Neuron (in vitro differentiated cells): ENCODE data around the gene SAV1.
"Not testable (repeated sequence)": the region's sequence is repeated elsewhere in the genome, so short reads cannot be mapped to it uniquely, and the experiment has no call there.

Source experiments
- H2AFZ ChIP-seq: one replicate; pipeline ENCODE4 v1.6.1; 2013; ENCODE audit warnings: low read depth, mild to moderate bottlenecking, inconsistent platforms, low read length, moderate library complexity
- H3K27me3 ChIP-seq: one replicate; pipeline ENCODE4 v1.6.1; 2013; ENCODE audit warnings: low read length; ENCODE audit not compliant: insufficient read depth
- H3K36me3 ChIP-seq: one replicate; pipeline ENCODE4 v1.6.1; 2013; ENCODE audit warnings: low read length; ENCODE audit not compliant: insufficient read depth
- H3K4me1 ChIP-seq: one replicate; pipeline ENCODE4 v1.6.1; 2013; ENCODE audit warnings: low read length; ENCODE audit not compliant: insufficient read depth
- H3K4me3 ChIP-seq: 2 replicates; pipeline ENCODE4 v1.5.1; 2013; ENCODE audit warnings: mild to moderate bottlenecking, low read length, moderate library complexity
- H3K9me3 ChIP-seq: one replicate; pipeline ENCODE4 v1.6.1; 2013; ENCODE audit warnings: low read length

SAV1 gene

GRCh38 chr14:50657753-50658152 is 10.4 kb downstream of the SAV1 start:
- Histone ChIP-seq H3K36me3 (peaks cover 14% of the 10 kb centered on the region), H3K4me3 (no peak overlapping the region), H2AFZ (no peak overlapping the region), H3K27me3 (no peaks in the 10 kb centered on the region), H3K9me3 (peaks cover 4% of the 10 kb centered on the region), H3K4me1 (peaks cover 5% of the 10 kb centered on the region)

DNA sequence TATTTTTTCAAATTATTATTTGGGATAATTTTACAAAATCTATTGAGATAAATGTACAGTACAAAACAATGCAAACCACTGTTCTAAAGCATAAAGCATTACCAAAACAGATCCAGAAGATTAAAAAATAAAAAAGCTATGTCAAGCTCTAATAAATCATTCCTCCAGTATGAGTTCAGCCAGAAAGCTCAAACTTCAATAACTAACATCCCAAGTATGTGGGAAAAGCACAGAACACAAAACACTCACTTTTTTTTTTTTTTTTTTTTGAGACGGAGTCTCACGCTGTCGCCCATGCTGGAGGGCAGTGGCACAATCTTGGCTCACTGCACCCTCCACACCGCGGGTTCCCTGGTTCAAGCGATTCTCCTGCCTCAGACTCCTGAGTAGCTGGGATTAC is 11.3 kb downstream of the SAV1 start:
- H3K4me3 ChIP-seq: no peak overlapping the region
- peaks cover 14% of the 10 kb centered on the region for H3K36me3 ChIP-seq
- H2AFZ ChIP-seq: no peak overlapping the region
- peaks cover 5% of the 10 kb centered on the region for H3K4me1 ChIP-seq
- no peaks in the 10 kb centered on the region for H3K27me3 ChIP-seq
- H3K9me3 ChIP-seq: peaks cover 4% of the 10 kb centered on the region

GRCh38 chr14:50649691-50650090 is 18.4 kb downstream of the SAV1 start:
- Histone ChIP-seq H3K9me3 (no peaks in the 10 kb centered on the region), H3K36me3 (no peaks in the 10 kb centered on the region), H2AFZ (no peak overlapping the region), H3K4me3 (no peak overlapping the region), H3K4me1 (no peaks in the 10 kb centered on the region), H3K27me3 (no peaks in the 10 kb centered on the region)

GRCh38 chr14:50647753-50648152 is 20.4 kb downstream of the SAV1 start:
- Histone ChIP-seq H3K9me3 (no peaks in the 10 kb centered on the region), H3K36me3 (peaks cover 10% of the 10 kb centered on the region)

DNA sequence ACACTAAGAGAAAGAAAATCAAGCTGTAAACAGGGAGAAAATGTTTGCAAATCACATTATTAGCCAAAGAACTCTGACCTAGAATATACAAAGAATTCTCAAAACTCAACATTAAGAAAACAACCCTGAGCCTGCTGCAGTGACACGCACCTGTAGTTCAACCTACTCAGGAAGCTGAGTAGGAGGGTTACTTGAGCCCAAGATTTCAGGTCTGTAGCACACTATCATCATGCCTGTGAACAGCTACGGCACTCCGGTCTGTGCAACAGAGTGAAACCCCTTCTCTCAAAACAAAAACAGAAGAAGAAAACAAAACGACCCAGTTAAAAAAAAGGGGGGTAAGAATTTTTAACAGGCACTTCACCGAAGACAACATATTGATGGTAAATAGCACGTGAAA is 20.8 kb downstream of the SAV1 start:
- Histone ChIP-seq H3K9me3 (no peaks in the 10 kb centered on the region), H3K4me3 (no peak overlapping the region), H3K36me3 (peaks cover 10% of the 10 kb centered on the region), H2AFZ (no peak overlapping the region), H3K4me1 (no peaks in the 10 kb centered on the region), H3K27me3 (no peaks in the 10 kb centered on the region)

More at GRCh38 chr14:50647753-50648152, 20.4 kb downstream of the SAV1 start:
- no peak overlapping the region for H2AFZ ChIP-seq
- H3K4me1 ChIP-seq: no peaks in the 10 kb centered on the region
- H3K27me3 ChIP-seq: no peaks in the 10 kb centered on the region
- no peak overlapping the region for H3K4me3 ChIP-seq

GRCh38 chr14:50635141-50635540 is 33.0 kb downstream of the SAV1 start:
- Histone ChIP-seq H3K4me1 (no peaks in the 10 kb centered on the region), H2AFZ (no peak overlapping the region), H3K27me3 (no peaks in the 10 kb centered on the region), H3K4me3 (no peak overlapping the region), H3K36me3 (peaks cover 36% of the 10 kb centered on the region), H3K9me3 (peaks cover 2% of the 10 kb centered on the region)

- H3K9me3 ChIP-seq: peaks cover 2% of the 10 kb centered on the region
- no peak overlapping the region for H3K4me3 ChIP-seq
- H3K36me3 ChIP-seq: peaks cover 31% of the 10 kb centered on the region
- no peaks in the 10 kb centered on the region for H3K27me3 ChIP-seq
- H3K4me1 ChIP-seq: no peaks in the 10 kb centered on the region
- no peak overlapping the region for H2AFZ ChIP-seq
Observed at GRCh38 chr14:50633954-50634353, 34.2 kb downstream of the SAV1 start.

- no peaks in the 10 kb centered on the region for H3K27me3 ChIP-seq
- H3K36me3 ChIP-seq: peaks cover 51% of the 10 kb centered on the region
- H3K9me3 ChIP-seq: peaks cover 2% of the 10 kb centered on the region
- H2AFZ ChIP-seq: no peak overlapping the region
- no peaks in the 10 kb centered on the region for H3K4me1 ChIP-seq
- H3K4me3 ChIP-seq: no peak overlapping the region
Observed at GRCh38 chr14:50631408-50631821, 36.7 kb downstream of the SAV1 start.

DNA sequence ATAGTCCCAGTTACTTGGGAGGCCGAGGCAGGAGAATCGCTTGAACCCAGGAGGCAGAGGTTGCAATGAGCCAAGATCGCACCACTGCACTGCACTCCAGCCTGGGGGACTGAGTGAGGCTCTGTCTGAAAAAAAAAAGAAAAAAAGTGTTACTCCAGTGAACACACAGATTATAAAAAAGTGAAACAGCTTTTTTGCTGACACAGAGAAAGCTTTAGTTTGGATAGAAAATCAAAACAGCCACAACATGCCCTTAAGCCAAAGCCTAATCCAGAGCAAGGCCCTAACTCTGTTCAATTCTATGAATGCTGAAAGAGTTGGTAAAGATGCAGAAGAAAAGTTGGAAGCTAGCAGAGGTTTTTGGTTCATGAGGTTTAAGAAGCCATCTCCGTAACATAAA is 43.2 kb downstream of the SAV1 start:
- peaks cover 52% of the 10 kb centered on the region for H3K36me3 ChIP-seq
- H3K27me3 ChIP-seq, H3K4me3 ChIP-seq, H3K4me1 ChIP-seq, H2AFZ ChIP-seq, H3K9me3 ChIP-seq: not testable (repeated sequence)

GRCh38 chr14:50624447-50624846 is 43.7 kb downstream of the SAV1 start:
- Histone ChIP-seq H3K36me3 (peaks cover 52% of the 10 kb centered on the region), H3K9me3 (no peaks in the 10 kb centered on the region), H3K4me1 (no peaks in the 10 kb centered on the region), H2AFZ (no peak overlapping the region), H3K27me3 (no peaks in the 10 kb centered on the region), H3K4me3 (no peak overlapping the region)

DNA sequence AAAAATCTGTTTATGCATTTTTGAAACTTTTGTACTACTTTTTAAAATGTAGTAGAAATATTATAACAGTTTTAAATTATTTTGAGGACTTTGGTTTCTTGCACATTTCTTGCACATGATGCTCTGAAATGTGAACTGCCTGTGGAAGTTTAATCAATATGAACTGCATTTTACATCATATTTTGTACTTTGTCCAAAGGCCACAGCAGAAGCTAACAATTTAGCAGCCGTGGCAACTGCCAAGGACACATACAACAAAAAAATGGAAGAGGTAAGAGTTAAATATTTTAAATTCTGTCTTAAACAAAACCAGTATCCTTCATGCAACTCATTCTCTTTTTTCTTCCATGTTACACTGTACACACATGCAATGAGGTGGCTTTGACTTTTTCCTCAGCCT is 45.1 kb downstream of the SAV1 start:
- Histone ChIP-seq H3K27me3 (no peaks in the 10 kb centered on the region), H2AFZ (no peak overlapping the region), H3K4me1 (no peaks in the 10 kb centered on the region), H3K4me3 (no peak overlapping the region), H3K9me3 (no peaks in the 10 kb centered on the region), H3K36me3 (peaks cover 42% of the 10 kb centered on the region)

DNA sequence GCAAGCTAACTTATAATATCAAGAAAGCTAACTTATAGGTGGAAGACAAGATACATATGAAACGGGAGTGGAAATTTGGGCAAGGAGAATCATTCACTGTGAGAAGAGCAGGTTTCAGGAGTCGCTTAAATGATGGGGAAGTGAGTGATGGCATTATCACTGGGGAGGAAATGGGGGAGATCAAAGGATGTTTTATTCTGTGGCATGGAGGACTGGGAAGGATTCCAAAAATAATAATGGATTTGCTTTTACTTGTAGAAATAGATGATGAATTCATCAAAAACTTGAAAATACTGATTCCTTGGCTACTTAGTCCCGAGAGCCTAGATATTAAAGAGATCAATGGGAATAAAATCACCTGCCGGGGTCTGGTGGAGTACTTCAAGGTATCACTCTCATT is 47.8 kb downstream of the SAV1 start:
- Histone ChIP-seq H2AFZ (no peak overlapping the region), H3K9me3 (no peaks in the 10 kb centered on the region), H3K4me1 (no peaks in the 10 kb centered on the region)

GRCh38 chr14:50619569-50620141 is 48.5 kb downstream of the SAV1 start:
- Histone ChIP-seq H2AFZ (no peak overlapping the region), H3K36me3 (peaks cover 44% of the 10 kb centered on the region), H3K4me1 (no peaks in the 10 kb centered on the region), H3K4me3 (no peak overlapping the region), H3K27me3 (no peaks in the 10 kb centered on the region), H3K9me3 (no peaks in the 10 kb centered on the region)

More for the DNA sequence above, 47.8 kb downstream of the SAV1 start:
- Histone ChIP-seq H3K4me3 (no peak overlapping the region), H3K27me3 (no peaks in the 10 kb centered on the region), H3K36me3 (peaks cover 44% of the 10 kb centered on the region)

DNA sequence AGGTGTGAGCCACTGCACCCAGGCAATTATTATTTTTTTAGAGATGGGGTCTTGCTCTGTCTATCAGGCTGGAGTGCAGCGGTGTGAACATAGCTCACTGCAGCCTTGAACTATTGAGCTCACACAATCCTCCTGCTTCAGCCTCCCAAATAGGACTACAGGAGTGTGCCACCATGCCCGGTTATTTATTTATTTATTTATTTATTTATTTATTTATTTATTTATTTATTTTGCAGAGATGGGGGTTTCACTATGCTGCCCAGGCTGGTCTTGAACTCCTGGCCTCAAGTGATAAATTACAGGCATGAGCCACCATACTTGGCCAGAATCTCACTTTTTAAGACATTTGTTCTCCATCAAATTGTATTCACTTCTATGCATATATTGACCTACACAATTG is 51.8 kb downstream of the SAV1 start:
- no peak overlapping the region for H2AFZ ChIP-seq
- peaks cover 3% of the 10 kb centered on the region for H3K4me1 ChIP-seq
- no peak overlapping the region for H3K4me3 ChIP-seq
- H3K36me3 ChIP-seq: peaks cover 40% of the 10 kb centered on the region
- H3K9me3 ChIP-seq: no peaks in the 10 kb centered on the region
- no peaks in the 10 kb centered on the region for H3K27me3 ChIP-seq
